Small intestine (tissue), 7 donors: ENCODE results near the gene FLNC. TPM values are rescaled to one million over a fixed set of nuclear protein-coding genes. Genes with fewer than 3 reads are reported as not detected.

Experiments used
- DNase-seq, 2 donors: peaks; one replicate each; pipeline versions ENCODE4 v3.0.0 to v3.0.0-alpha.2; 2013
- FAIRE-seq: peaks from 2 replicates; lab custom pipeline; 2012; peaks lifted over from hg19 to GRCh38; lab: Jason Lieb, UNC
- H3K27ac ChIP-seq, 3 donors: one replicate each; pipeline ENCODE4 v1.5.1; 2013; ENCODE audit warnings: low read length in 2 of 3, mild to moderate bottlenecking in 2 of 3, control low read depth in 1 of 3, inconsistent platforms in 1 of 3, low read depth in 1 of 3, moderate library complexity in 1 of 3
- H3K27me3 ChIP-seq, 3 donors: one replicate each; pipeline ENCODE4 v1.6.1; 2013; ENCODE audit warnings: low read length in 3 of 3, inconsistent platforms in 1 of 3; ENCODE audit not compliant: control insufficient read depth in 3 of 3, insufficient read depth in 3 of 3
- H3K36me3 ChIP-seq, 3 donors: one replicate each; pipeline ENCODE4 v1.6.1; 2013; ENCODE audit warnings: low read length in 3 of 3, inconsistent platforms in 1 of 3, low read depth in 1 of 3, mild to moderate bottlenecking in 1 of 3, moderate library complexity in 1 of 3; ENCODE audit not compliant: control insufficient read depth in 3 of 3, insufficient read depth in 2 of 3
- H3K4me1 ChIP-seq, 3 donors: one replicate each; pipeline ENCODE4 v1.6.1; 2013; ENCODE audit warnings: low read length in 2 of 3, inconsistent platforms in 1 of 3, low read depth in 1 of 3, mild to moderate bottlenecking in 1 of 3, moderate library complexity in 1 of 3; ENCODE audit not compliant: control insufficient read depth in 3 of 3, insufficient read depth in 2 of 3
- H3K4me3 ChIP-seq, 3 donors: one replicate each; pipeline ENCODE4 v1.5.1; 2013; ENCODE audit warnings: low read length in 3 of 3, control low read depth in 1 of 3, inconsistent platforms in 1 of 3, low read depth in 1 of 3, mild to moderate bottlenecking in 1 of 3, moderate library complexity in 1 of 3
- H3K9me3 ChIP-seq, 2 donors: one replicate each; pipeline ENCODE4 v1.6.1; 2013; ENCODE audit warnings: low read depth in 1 of 2, low read length in 1 of 2; ENCODE audit not compliant: control insufficient read depth in 2 of 2, insufficient read depth in 1 of 2
- WGBS, 3 donors: extraction: QIAGEN DNeasy Blood & Tissue Kit; methylation state at CpG; one replicate each; pipeline ENCODE4 v1.1.7; 2013; 5-methylcytosine and 5-hydroxymethylcytosine counted together
- polyA plus RNA-seq, 4 donors: library from polyadenylated mRNA; stranded (reverse) in 3 of 4; unstranded in 1 of 4; fragments of 200-250 nt in 3 of 4; fragments of 120-200 nt in 1 of 4; gene quantifications; one replicate each; pipeline versions ENCODE4 v1.2.1 to v1.2.3, GENCODE V29; 2013
- donor health status: healthy with polysubstance abuse.
- donor health status: control.
- donor health status: control.
- donor health status: Bipolar disorder and iron deficiency.
- donor health status: healthy.

FLNC gene
- polyA plus RNA-seq, 4 donors, result 8.1 to 31.9 (median 11.5) TPM

DNA sequence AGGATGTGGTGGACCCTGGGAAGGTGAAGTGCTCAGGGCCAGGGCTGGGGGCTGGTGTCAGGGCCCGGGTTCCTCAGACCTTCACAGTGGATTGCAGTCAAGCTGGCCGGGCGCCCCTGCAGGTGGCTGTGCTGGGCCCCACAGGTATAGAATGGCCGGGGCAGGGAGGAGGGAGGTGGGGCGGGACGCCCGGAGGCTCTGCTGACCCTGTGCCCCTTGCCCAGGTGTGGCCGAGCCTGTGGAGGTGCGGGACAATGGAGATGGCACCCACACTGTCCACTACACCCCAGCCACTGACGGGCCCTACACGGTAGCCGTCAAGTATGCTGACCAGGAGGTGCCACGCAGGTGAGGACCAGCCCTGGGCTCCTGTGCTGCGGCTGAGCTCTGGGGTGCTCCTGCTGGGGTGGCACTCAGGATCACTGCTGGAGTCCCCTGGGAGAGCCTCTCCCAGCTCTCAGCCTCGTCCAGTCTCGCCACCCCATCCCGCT is 17.6 kb downstream of the FLNC start:
- WGBS, 3 donors, result 85 to 92% (median 89%) methylated on average over 15 to 17 of the region's 17 CpGs
- FAIRE-seq, result no peak
- peaks cover 0 to 95% (median 2%) of the 10 kb centered on the region in 3 donors for H3K36me3 ChIP-seq
- H3K9me3 ChIP-seq, result no peaks in the 10 kb centered on the region
- no peaks in the 10 kb centered on the region for H3K27me3 ChIP-seq
- no peak overlapping the region for H3K4me3 ChIP-seq
- H3K27ac ChIP-seq, result no peak overlapping the region
- DNase-seq, result no peak
- peaks cover 0 to 10% (median 0%) of the 10 kb centered on the region in 3 donors for H3K4me1 ChIP-seq

DNA sequence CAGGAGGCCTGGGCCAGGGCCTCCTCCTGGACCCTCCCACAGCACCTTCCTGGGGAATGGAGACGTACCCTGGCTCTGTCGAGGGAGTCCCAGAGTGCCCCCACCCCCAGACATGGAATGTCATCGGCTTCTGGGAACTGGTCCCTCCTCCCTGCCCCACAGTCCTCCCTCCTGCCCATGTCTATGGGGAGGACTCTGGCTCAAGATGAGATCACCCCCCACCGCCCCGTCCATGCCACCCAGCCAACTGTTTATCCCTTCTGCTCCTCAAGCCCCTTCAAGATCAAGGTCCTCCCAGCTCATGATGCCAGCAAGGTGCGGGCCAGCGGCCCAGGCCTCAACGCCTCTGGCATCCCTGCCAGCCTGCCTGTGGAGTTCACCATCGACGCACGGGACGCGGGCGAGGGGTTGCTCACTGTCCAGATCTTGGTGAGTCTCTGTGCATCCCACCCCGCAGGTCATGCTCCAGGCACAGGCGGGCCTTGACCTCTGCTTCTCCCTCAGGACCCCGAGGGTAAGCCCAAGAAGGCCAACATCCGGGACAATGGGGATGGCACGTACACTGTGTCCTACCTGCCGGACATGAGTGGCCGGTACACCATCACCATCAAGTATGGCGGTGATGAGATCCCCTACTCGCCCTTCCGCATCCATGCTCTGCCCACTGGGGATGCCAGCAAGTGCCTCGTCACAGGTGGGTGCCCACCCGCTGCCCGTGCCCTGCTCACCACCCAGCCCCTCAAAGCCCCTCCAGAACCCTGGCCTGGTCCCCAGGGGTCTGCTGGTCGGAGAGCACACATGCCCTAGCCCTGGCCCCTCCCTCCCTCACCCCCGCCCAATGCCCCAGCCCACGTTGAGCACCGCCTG is 18.3 kb downstream of the FLNC start:
- peaks cover 0 to 10% (median 0%) of the 10 kb centered on the region in 3 donors for H3K4me1 ChIP-seq
- H3K36me3 ChIP-seq, result peaks cover 0 to 95% (median 2%) of the 10 kb centered on the region in 3 donors
- no peaks in the 10 kb centered on the region for H3K27me3 ChIP-seq
- no peak overlapping the region for H3K27ac ChIP-seq
- FAIRE-seq (no peak), DNase-seq (no peak)
- H3K4me3 ChIP-seq, result no peak overlapping the region
- WGBS, 3 donors, result 91 to 93% (median 92%) methylated on average over 31 of the region's 31 CpGs
- no peaks in the 10 kb centered on the region for H3K9me3 ChIP-seq

DNA sequence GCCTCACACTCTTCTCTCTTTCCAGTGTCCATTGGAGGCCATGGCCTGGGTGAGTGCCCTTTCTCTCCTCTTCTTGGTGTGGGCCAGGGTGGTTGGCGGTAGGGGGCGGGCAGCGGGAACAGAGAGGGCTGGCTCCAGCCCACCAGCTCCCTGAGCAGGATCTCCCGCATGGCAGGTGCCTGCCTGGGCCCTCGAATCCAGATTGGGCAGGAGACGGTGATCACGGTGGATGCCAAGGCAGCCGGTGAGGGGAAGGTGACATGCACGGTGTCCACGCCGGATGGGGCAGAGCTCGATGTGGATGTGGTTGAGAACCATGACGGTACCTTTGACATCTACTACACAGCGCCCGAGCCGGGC is 18.9 kb downstream of the FLNC start:
- no peak for FAIRE-seq
- no peaks in the 10 kb centered on the region for H3K9me3 ChIP-seq

DNA sequence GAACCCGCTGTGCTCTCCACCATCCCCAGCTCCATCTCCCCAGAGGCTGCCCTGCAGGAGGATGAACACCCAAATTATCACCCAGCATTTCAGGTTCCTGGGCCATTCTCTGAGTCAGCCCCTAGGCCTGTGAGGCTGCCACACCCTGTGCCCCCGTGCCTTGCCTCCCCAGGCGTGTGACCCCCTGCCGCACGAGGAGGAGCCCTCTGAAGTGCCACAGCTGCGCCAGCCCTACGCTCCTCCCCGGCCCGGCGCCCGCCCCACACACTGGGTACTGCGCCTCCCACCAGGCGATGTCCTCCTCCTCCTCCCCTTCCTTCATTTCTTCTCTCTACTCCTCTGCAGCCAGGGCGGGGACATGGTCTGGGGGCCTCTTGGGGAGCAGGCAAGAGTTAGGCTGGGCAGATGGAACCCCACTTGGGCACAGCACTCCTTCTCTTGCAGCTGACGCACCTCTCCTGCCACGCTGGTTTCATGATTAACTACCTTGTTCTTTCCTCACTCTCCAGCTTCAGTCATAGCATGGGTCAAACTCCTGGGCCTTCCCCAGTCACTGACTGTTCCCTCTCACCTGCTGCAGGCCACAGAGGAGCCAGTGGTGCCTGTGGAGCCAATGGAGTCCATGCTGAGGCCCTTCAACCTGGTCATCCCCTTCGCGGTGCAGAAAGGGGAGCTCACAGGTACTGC is 19.7 kb downstream of the FLNC start:
- peaks cover 0 to 95% (median 2%) of the 10 kb centered on the region in 3 donors for H3K36me3 ChIP-seq
- H3K9me3 ChIP-seq, result no peaks in the 10 kb centered on the region
- H3K4me3 ChIP-seq, result no peak overlapping the region
- DNase-seq (peak; percentile 40 to 53), FAIRE-seq (no peak)
- no peaks in the 10 kb centered on the region for H3K27me3 ChIP-seq
- WGBS, 3 donors, result 49 to 81% (median 74%) methylated on average over 13 to 18 of the region's 18 CpGs
- H3K27ac ChIP-seq, result no peak overlapping the region
- peaks cover 0 to 10% (median 0%) of the 10 kb centered on the region in 3 donors for H3K4me1 ChIP-seq

More for the DNA sequence above, 18.9 kb downstream of the FLNC start:
- Histone ChIP-seq H3K4me3 (no peak overlapping the region), H3K36me3 (peaks cover 0 to 95% (median 2%) of the 10 kb centered on the region in 3 donors), H3K27ac (no peak overlapping the region), H3K4me1 (peaks cover 0 to 10% (median 0%) of the 10 kb centered on the region in 3 donors), H3K27me3 (no peaks in the 10 kb centered on the region)
- 93 to 95% (median 95%) methylated on average over 14 to 16 of the region's 16 CpGs for WGBS, 3 donors
- no peak for DNase-seq

DNA sequence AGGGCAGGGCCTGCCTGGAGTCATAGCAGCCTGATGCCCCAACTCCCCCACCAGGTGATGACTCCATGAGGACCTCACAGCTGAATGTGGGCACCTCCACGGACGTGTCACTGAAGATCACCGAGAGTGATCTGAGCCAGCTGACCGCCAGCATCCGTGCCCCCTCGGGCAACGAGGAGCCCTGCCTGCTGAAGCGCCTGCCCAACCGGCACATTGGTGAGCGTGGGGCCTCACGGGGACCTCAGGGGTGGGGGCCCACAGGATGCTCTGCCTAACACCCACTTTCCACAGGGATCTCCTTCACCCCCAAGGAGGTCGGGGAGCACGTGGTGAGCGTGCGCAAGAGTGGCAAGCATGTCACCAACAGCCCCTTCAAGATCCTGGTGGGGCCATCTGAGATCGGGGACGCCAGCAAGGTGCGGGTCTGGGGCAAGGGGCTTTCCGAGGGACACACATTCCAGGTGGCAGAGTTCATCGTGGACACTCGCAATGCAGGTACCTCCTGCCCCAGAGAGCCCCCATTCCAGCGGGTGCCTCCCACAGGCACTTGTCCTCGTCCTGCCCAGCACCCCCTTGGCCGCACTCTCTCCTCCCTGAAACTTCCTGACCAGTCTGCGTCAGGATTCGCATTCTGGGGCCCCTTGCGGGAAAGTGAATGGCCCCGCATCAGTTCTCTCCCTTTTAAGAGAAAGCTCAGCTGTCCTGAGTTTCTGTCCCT is 22.5 kb downstream of the FLNC start:
- H3K9me3 ChIP-seq, result no peaks in the 10 kb centered on the region
- DNase-seq (no peak), FAIRE-seq (no peak)
- H3K27ac ChIP-seq, result no peak overlapping the region
- peaks cover 0 to 90% (median 2%) of the 10 kb centered on the region in 3 donors for H3K36me3 ChIP-seq
- peaks cover 0 to 10% (median 0%) of the 10 kb centered on the region in 3 donors for H3K4me1 ChIP-seq
- 85 to 90% (median 90%) methylated on average over 26 to 28 of the region's 28 CpGs for WGBS, 3 donors
- H3K27me3 ChIP-seq, result no peaks in the 10 kb centered on the region
- H3K4me3 ChIP-seq, result no peak overlapping the region

DNA sequence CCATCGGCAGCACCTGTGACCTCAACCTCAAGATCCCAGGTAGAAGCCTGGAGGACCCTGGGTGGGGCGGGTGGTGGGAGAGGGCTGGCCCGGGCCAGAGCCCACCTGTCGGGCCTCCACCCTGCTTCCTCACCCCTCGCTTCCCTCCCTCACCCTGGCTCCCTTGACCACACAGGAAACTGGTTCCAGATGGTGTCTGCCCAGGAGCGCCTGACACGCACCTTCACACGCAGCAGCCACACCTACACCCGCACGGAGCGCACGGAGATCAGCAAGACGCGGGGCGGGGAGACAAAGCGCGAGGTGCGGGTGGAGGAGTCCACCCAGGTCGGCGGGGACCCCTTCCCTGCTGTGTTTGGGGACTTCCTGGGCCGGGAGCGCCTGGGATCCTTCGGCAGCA is 23.6 kb downstream of the FLNC start:
- no peaks in the 10 kb centered on the region for H3K9me3 ChIP-seq
- 53 to 78% (median 59%) methylated on average over 20 to 23 of the region's 23 CpGs for WGBS, 3 donors
- H3K36me3 ChIP-seq, result peaks cover 0 to 84% (median 2%) of the 10 kb centered on the region in 3 donors
- peaks cover 0 to 10% (median 0%) of the 10 kb centered on the region in 3 donors for H3K4me1 ChIP-seq
- FAIRE-seq (no peak), DNase-seq (no peak)
- H3K4me3 ChIP-seq, result no peak overlapping the region
- no peaks in the 10 kb centered on the region for H3K27me3 ChIP-seq
- no peak overlapping the region for H3K27ac ChIP-seq

DNA sequence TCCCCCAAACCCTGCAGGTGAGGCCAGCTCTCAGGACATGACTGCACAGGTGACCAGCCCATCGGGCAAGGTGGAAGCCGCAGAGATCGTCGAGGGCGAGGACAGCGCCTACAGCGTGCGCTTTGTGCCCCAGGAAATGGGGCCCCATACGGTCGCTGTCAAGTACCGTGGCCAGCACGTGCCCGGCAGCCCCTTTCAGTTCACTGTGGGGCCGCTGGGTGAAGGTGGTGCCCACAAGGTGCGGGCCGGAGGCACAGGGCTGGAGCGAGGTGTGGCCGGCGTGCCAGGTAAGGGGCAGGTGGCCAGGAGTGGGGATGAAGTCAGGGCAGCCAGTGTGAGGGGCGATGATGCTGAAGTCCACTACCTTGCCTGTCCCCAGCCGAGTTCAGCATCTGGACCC is 24.2 kb downstream of the FLNC start:
- WGBS, 3 donors, result 76 to 90% (median 82%) methylated on average over 20 to 21 of the region's 21 CpGs
- no peak for FAIRE-seq

DNA sequence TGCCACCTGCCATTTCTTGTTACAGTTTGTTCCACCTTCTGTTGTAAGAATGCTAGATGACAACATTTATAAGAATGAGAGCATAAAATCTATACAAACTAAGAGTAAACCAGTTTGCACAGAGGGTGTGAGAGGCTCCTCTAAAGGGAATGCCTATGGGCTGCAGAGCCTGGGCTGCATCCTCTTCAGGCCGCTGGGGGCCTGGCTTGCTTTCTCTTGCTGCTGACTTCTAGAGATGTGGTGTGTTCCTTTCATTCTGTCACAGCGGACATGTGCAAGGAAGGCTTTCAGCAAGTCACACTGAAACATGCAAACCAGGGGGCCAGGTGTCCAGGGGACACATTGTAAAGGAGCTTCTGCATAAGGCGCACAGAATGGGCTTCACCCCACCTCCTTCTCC is 25.4 kb downstream of the FLNC start:
- DNase-seq (no peak), FAIRE-seq (no peak)
- 75 to 82% (median 76%) methylated on average over 3 of the region's 3 CpGs for WGBS, 3 donors
- H3K27ac ChIP-seq, result no peak overlapping the region
- peaks cover 0 to 73% (median 2%) of the 10 kb centered on the region in 3 donors for H3K36me3 ChIP-seq
- H3K4me1 ChIP-seq, result no peaks in the 10 kb centered on the region
- no peaks in the 10 kb centered on the region for H3K9me3 ChIP-seq
- no peaks in the 10 kb centered on the region for H3K27me3 ChIP-seq
- H3K4me3 ChIP-seq, result no peak overlapping the region

More for the DNA sequence above, 24.2 kb downstream of the FLNC start:
- no peak overlapping the region for H3K4me3 ChIP-seq
- H3K36me3 ChIP-seq, result peaks cover 0 to 84% (median 2%) of the 10 kb centered on the region in 3 donors
- no peak for DNase-seq
- no peaks in the 10 kb centered on the region for H3K9me3 ChIP-seq
- no peaks in the 10 kb centered on the region for H3K27me3 ChIP-seq
- no peak overlapping the region for H3K27ac ChIP-seq
- peaks cover 0 to 10% (median 0%) of the 10 kb centered on the region in 3 donors for H3K4me1 ChIP-seq
